A549 (cell line): ENCODE measurements around the gene ARMC9. TPM values are rescaled to one million over a fixed set of nuclear protein-coding genes. Genes with fewer than 3 reads are reported as not detected.
"Not testable (repeated sequence)": the region's sequence is repeated elsewhere in the genome, so short reads cannot be mapped to it uniquely, and the experiment has no call there.

Experiments used
- ATAC-seq, 2 experiments: fragments of 200-7000 bp in 1 of 2; fragments of >200 bp in 1 of 2; cut with Nextera tagmentation in 1 of 2; cut with Tn5 transposase in 1 of 2; 3 replicates each; pipeline versions ENCODE4 v1.8.0 to v1.9.1; 2018 to 2020; ENCODE audit warnings: mild to moderate bottlenecking in 1 of 2, moderate library complexity in 1 of 2
- CTCF ChIA-PET: fragments of 300-600 bp; sonication (Branson Sonifier 250); formaldehyde crosslinking; extraction: SDS; loops from one replicate; lab custom pipeline; 2021; ENCODE audit warnings: antibody characterized with exemption, inconsistent platforms; lab: Yijun Ruan, JAX
- POLR2A ChIA-PET: fragments of 350-600 bp; formaldehyde crosslinking; extraction: SDS; loops from one replicate; lab custom pipeline; 2021; ENCODE audit warnings: antibody characterized with exemption, inconsistent platforms; lab: Yijun Ruan, JAX
- DNase-seq, 2 experiments: peaks; one replicate each; pipeline versions ENCODE4 v3.0.0 to v3.0.0-alpha.2; 2011 to 2016; ENCODE audit warnings: low read depth in 1 of 2, low spot score in 1 of 2
- FAIRE-seq: peaks from 2 replicates; lab custom pipeline; 2011; peaks lifted over from hg19 to GRCh38; lab: Jason Lieb, UNC
- H3K27ac ChIP-seq, 2 experiments: fragments of >200 bp; sonication (Bioruptor Twin); formaldehyde crosslinking; 3 replicates each; pipeline ENCODE4 v1.5.1; 2016 to 2017
- H3K4me1 ChIP-seq: fragments of >200 bp; sonication (Bioruptor Twin); formaldehyde crosslinking; 3 replicates; pipeline ENCODE4 v1.6.1; 2016
- H3K4me2 ChIP-seq: fragments of >200 bp; sonication (Bioruptor Twin); formaldehyde crosslinking; 3 replicates; pipeline ENCODE4 v1.6.1; 2016
- H3K4me3 ChIP-seq: fragments of >200 bp; sonication (Bioruptor Twin); formaldehyde crosslinking; 3 replicates; pipeline ENCODE4 v1.5.1; 2016
- H3K9me3 ChIP-seq: fragments of >200 bp; sonication (Bioruptor Twin); formaldehyde crosslinking; 3 replicates; pipeline ENCODE4 v1.6.1; 2016
- BCL3 ChIP-seq: fragments of >200 bp; sonication (Bioruptor Twin); formaldehyde crosslinking; IDR thresholded peaks from 3 replicates; pipeline ENCODE4 v1.6.1; 2016
- CTCF ChIP-seq: fragments of >200 bp; sonication (Bioruptor Twin); formaldehyde crosslinking; IDR thresholded peaks from 3 replicates; pipeline ENCODE4 v1.5.1; 2016
- HDAC2 ChIP-seq: fragments of 200-600 bp; sonication (generic); IDR thresholded peaks from 2 replicates; pipeline ENCODE4 v1.6.1; 2016
- RAD21 ChIP-seq, 2 experiments: fragments of >200 bp in 1 of 2; sonication (Bioruptor Twin) in 1 of 2; formaldehyde crosslinking in 1 of 2; IDR thresholded peaks in 1 of 2; conservative IDR thresholded peaks in 1 of 2; 2 replicates in 1 of 2; 3 replicates in 1 of 2; pipeline ENCODE4 v1.6.1; 2012 to 2018; ENCODE audit warnings: inconsistent platforms in 1 of 2
- SMC3 ChIP-seq: fragments of >200 bp; sonication (Bioruptor Twin); formaldehyde crosslinking; IDR thresholded peaks from 3 replicates; pipeline ENCODE4 v1.6.1; 2018; ENCODE audit warnings: inconsistent platforms
- WGBS: methylation state at CpG from one replicate; pipeline ENCODE4 v1.1.6; 2017; ENCODE audit errors: missing lambda C conversion rate; 5-methylcytosine and 5-hydroxymethylcytosine counted together
- polyA plus RNA-seq, 4 experiments: library from polyadenylated mRNA; depleted of rRNA in 3 of 4; stranded (reverse); fragments of >200 nt; fragmentation: RNase III in 1 of 4; extraction: RNeasy Plus Mini Kit Qiagen cat#74134 plus additional on column Dnase treatment in 1 of 4; gene quantifications; 2 replicates in 3 of 4; 3 replicates in 1 of 4; pipeline ENCODE4 v1.2.3, GENCODE V29; 2011 to 2017

ARMC9 gene
- polyA plus RNA-seq, 2 of the 4 experiments (the other 2 are of a cell fraction) = 12.0 to 14.1 TPM

GRCh38 chr2:231399853-231400680 is 201.6 kb downstream of the ARMC9 start (continued):
- no peak for TF ChIP-seq BCL3
- TF ChIP-seq HDAC2 = no peak

GRCh38 chr2:231400681-231401080 is 202.2 kb downstream of the ARMC9 start:
- peak in 1 of 2 experiments; percentile 59; a peak in 3 of 6 replicates for ATAC-seq
- TF ChIP-seq CTCF = peak; percentile 49
- TF ChIP-seq SMC3 = peak; percentile 46; the same call in 1 of the 3 replicates
- TF ChIP-seq RAD21 (conservative IDR thresholded peaks at IDR 0.05 in 1 of 2, IDR thresholded peaks at IDR 0.05 in 1 of 2) = peak; percentile 42 to 54; a peak in 4 of 5 replicates
- H3K9me3 ChIP-seq, H3K4me3 ChIP-seq, FAIRE-seq, DNase-seq: not testable (repeated sequence)
- 9% methylated on average over 8 of the region's 8 CpGs for WGBS
- peak overlapping the region; percentile 72 for H3K4me2 ChIP-seq
- H3K4me1 ChIP-seq = peaks cover 17% of the 10 kb centered on the region
- ChIA-PET CTCF (interaction anchor here (0.6 to 20.2 kb wide), 22 partner anchors 10 to 451 kb away, joined by 3 to 333 read pairs (median 4); no protein-coding TSS in a partner anchor), POLR2A (interaction anchor here (0.9 to 1.2 kb wide), 2 partner anchors 11 to 13 kb away, joined by 3 to 9 read pairs; no protein-coding TSS in a partner anchor)
- peak overlapping the region; percentile 66 to 94 for H3K27ac ChIP-seq

GRCh38 chr2:231401101-231401500 is 202.7 kb downstream of the ARMC9 start:
- Histone ChIP-seq H3K27ac (0 out of 6 replicates have a peak overlapping the region, but pooled peaks of 1 of the 2 experiments have one; percentile 94), H3K4me1 (peaks cover 17% of the 10 kb centered on the region)
- DNase-seq, ATAC-seq, FAIRE-seq, H3K4me2 ChIP-seq, H3K9me3 ChIP-seq, H3K4me3 ChIP-seq: not testable (repeated sequence)
- 88% methylated on average over 23 of the region's 23 CpGs for WGBS
- CTCF ChIA-PET = interaction anchor here (0.7 to 20.2 kb wide), 19 partner anchors 10 to 451 kb away, joined by 3 to 333 read pairs (median 4); no protein-coding TSS in a partner anchor
- POLR2A ChIA-PET = interaction anchor here (1.2 kb wide), 1 partner anchor 11 kb away, joined by 9 read pairs; no protein-coding TSS in a partner anchor

GRCh38 chr2:231403421-231404182 is 205.2 kb downstream of the ARMC9 start:
- CTCF ChIA-PET = interaction anchor here (0.6 to 20.2 kb wide), 7 partner anchors 6 to 188 kb away, joined by 3 to 333 read pairs (median 141); partner anchors contain the start of gene B3GNT7
- H3K4me2 ChIP-seq, FAIRE-seq, H3K27ac ChIP-seq, H3K4me3 ChIP-seq, H3K9me3 ChIP-seq, DNase-seq, ATAC-seq, POLR2A ChIA-PET: not testable (repeated sequence)
- H3K4me1 ChIP-seq = peaks cover 17% of the 10 kb centered on the region
- 86% methylated on average over 14 of the region's 14 CpGs for WGBS

- CTCF ChIA-PET = interaction anchor here (1.3 to 20.2 kb wide), 7 partner anchors 6 to 308 kb away, joined by 3 to 333 read pairs (median 141); partner anchors contain the start of gene B3GNT7
- 93% methylated on average over 13 of the region's 16 CpGs for WGBS
- POLR2A ChIA-PET, H3K27ac ChIP-seq, H3K9me3 ChIP-seq, ATAC-seq, H3K4me3 ChIP-seq, DNase-seq, H3K4me2 ChIP-seq, FAIRE-seq: not testable (repeated sequence)
- H3K4me1 ChIP-seq = peaks cover 17% of the 10 kb centered on the region
Measured at GRCh38 chr2:231404183-231404578, 205.8 kb downstream of the ARMC9 start.
